BJ (cell line): Measurements from ENCODE around the gene EPO. TPM values are rescaled to one million over a fixed set of nuclear protein-coding genes. Genes with fewer than 3 reads are reported as not detected.
A peak's percentile ranks its signal among the peaks of the same experiment; 100 is the strongest.

Experiments
- CTCF ChIA-PET: fragments of 350-600 bp; formaldehyde crosslinking; extraction: SDS; loops from one replicate; lab custom pipeline; 2021; ENCODE audit warnings: antibody characterized with exemption, inconsistent platforms; lab: Yijun Ruan, JAX
- POLR2A ChIA-PET: fragments of 300-600 bp; sonication (Branson Sonifier 250); formaldehyde crosslinking; extraction: SDS; loops from one replicate; lab custom pipeline; 2021; ENCODE audit warnings: antibody characterized with exemption; lab: Charles Lee
- DNase-seq: peaks from one replicate; pipeline ENCODE4 v3.0.0-alpha.2; 2011; ENCODE audit warnings: low read depth
- H3K27me3 ChIP-seq: 2 replicates; pipeline ENCODE4 v1.6.0; 2011; ENCODE audit warnings: low read length; ENCODE audit not compliant: control insufficient read depth, insufficient read depth
- H3K36me3 ChIP-seq: 2 replicates; pipeline ENCODE4 v1.5.1; 2011; ENCODE audit warnings: low read length; ENCODE audit not compliant: control insufficient read depth, insufficient read depth
- H3K4me3 ChIP-seq: 2 replicates; pipeline ENCODE4 v1.5.1; 2011; ENCODE audit warnings: low read depth, mild to moderate bottlenecking, control low read depth, low read length
- CTCF ChIP-seq: IDR thresholded peaks from 2 replicates; pipeline ENCODE4 v1.5.1; 2011; ENCODE audit warnings: low read depth, mild to moderate bottlenecking, control low read depth, inconsistent platforms, low read length, moderate library complexity; ENCODE audit not compliant: insufficient read depth
- polyA plus RNA-seq: library from polyadenylated mRNA; depleted of rRNA; stranded (reverse); fragments of >200 nt; gene quantifications from 2 replicates; pipeline ENCODE4 v1.2.3, GENCODE V29; 2011

The EPO gene
- polyA plus RNA-seq, 1 experiment = not detected

GRCh38 chr7:100705753-100706671 is 14.3 kb upstream of the EPO start, which contains the start of gene POP7:
Gene POP7 (plus strand): TSS chr7:100706121. CDS start chr7:100706831, 710 bp downstream.
- no peaks in the 10 kb centered on the region for H3K27me3 ChIP-seq
- ChIA-PET CTCF (interaction anchor here (0.6 to 3.6 kb wide), 52 partner anchors 8 to 1739 kb away, joined by 3 to 112 read pairs (median 4); partner anchors contain the start of genes EPHB4, EPO, FBXO24 and GIGYF1), POLR2A (interaction anchor here (0.5 to 1.2 kb wide), 7 partner anchors 24 to 185 kb away, joined by 3 to 8 read pairs (median 4); partner anchors contain the start of genes EPHB4, SLC12A9, SRRT and UFSP1)
- H3K36me3 ChIP-seq = no peaks in the 10 kb centered on the region
- no peak for TF ChIP-seq CTCF
- peak; percentile 71 for DNase-seq
- peak within 1 kb of the TSS; percentile 97 for H3K4me3 ChIP-seq

- no peaks in the 10 kb centered on the region for H3K27me3 ChIP-seq
- POLR2A ChIA-PET = interaction anchor here (0.6 to 0.7 kb wide), 2 partner anchors 145 to 168 kb away, joined by 3 to 7 read pairs; partner anchors contain the start of genes SLC12A9 and SRRT
- DNase-seq = no peak
- peak overlapping the region; percentile 97 for H3K4me3 ChIP-seq
- no peak for TF ChIP-seq CTCF
- CTCF ChIA-PET = interaction anchor here (1.7 to 3.6 kb wide), 8 partner anchors 14 to 277 kb away, joined by 4 to 84 read pairs (median 16); partner anchors contain the start of genes EPHB4, EPO, GIGYF1 and MEPCE
- no peaks in the 10 kb centered on the region for H3K36me3 ChIP-seq
These were observed 13.5 kb upstream of the EPO start for GRCh38 chr7:100706672-100707311.

- POLR2A ChIA-PET = no interaction called here
- CTCF ChIA-PET = no interaction called here
- no peaks in the 10 kb centered on the region for H3K27me3 ChIP-seq
- DNase-seq = no peak
- TF ChIP-seq CTCF = no peak
- no peaks in the 10 kb centered on the region for H3K36me3 ChIP-seq
- no peak overlapping the region for H3K4me3 ChIP-seq
These were observed 11.9 kb upstream of the EPO start for GRCh38 chr7:100708395-100708794.

- no peak overlapping the region for H3K4me3 ChIP-seq
- H3K36me3 ChIP-seq = no peaks in the 10 kb centered on the region
- ChIA-PET CTCF (interaction anchor here (2.3 kb wide), 1 partner anchor 142 kb away, joined by 6 read pairs; the partner anchor contains the start of gene SLC12A9), POLR2A (no interaction called here)
- no peak for TF ChIP-seq CTCF
- 0 out of 2 replicates have a peak, but pooled peaks cover 1% of the 10 kb centered on the region for H3K27me3 ChIP-seq
- DNase-seq = no peak
These were observed 9.8 kb upstream of the EPO start for GRCh38 chr7:100710452-100710851.
